IMR-90 (cell line): Measurements from ENCODE around the gene TCF3. TPM values are rescaled to one million over a fixed set of nuclear protein-coding genes. Genes with fewer than 3 reads are reported as not detected.

Source experiments
- ATAC-seq: fragments of 200-7000 bp; cut with Tn5 transposase; 2 replicates; pipeline ENCODE4 v1.9.1; 2020; ENCODE audit warnings: low read depth, mild to moderate bottlenecking, moderate library complexity
- BruUV-seq: library from RNA; stranded (reverse); fragments of 400-500 nt; replicated peaks from 2 replicates; lab custom pipeline; 2021; lab: Mats Ljungman, UMichigan
- CTCF ChIA-PET: fragments of 300-600 bp; formaldehyde crosslinking; extraction: SDS; loops from one replicate; lab custom pipeline; 2021; ENCODE audit warnings: antibody characterized with exemption; lab: Yijun Ruan, JAX
- POLR2A ChIA-PET: fragments of 300-600 bp; sonication (Branson Sonifier 250); formaldehyde crosslinking; loops from one replicate; lab custom pipeline; 2022; ENCODE audit warnings: antibody characterized with exemption; ENCODE audit not compliant: unreplicated experiment; lab: Charles Lee
- DNase-seq: peaks from one replicate; pipeline ENCODE4 v3.0.0; 2013
- H2AFZ ChIP-seq: replicated peaks from 2 replicates; pipeline ENCODE3; 2013; ENCODE audit warnings: low read length, mild to moderate bottlenecking; ENCODE audit not compliant: poor library complexity
- H2AK5ac ChIP-seq: 2 replicates; pipeline ENCODE4 v1.6.1; 2013; ENCODE audit warnings: low read depth, low read length, inconsistent platforms
- H2AK9ac ChIP-seq: replicated peaks from 2 replicates; pipeline ENCODE3; 2013; ENCODE audit warnings: mild to moderate bottlenecking, low read depth, low read length, moderate library complexity; ENCODE audit not compliant: poor library complexity
- H2BK120ac ChIP-seq: 2 replicates; pipeline ENCODE4 v1.6.1; 2013; ENCODE audit warnings: low read depth, low read length, inconsistent platforms
- H2BK15ac ChIP-seq: 3 replicates; pipeline ENCODE4 v1.6.1; 2013; ENCODE audit warnings: low read depth, low read length, inconsistent platforms
- H2BK20ac ChIP-seq: 2 replicates; pipeline ENCODE4 v1.6.1; 2013; ENCODE audit warnings: low read depth, mild to moderate bottlenecking, inconsistent platforms, low read length, moderate library complexity
- H2BK5ac ChIP-seq: 2 replicates; pipeline ENCODE4 v1.6.1; 2013; ENCODE audit warnings: mild to moderate bottlenecking, low read depth, low read length, inconsistent platforms; ENCODE audit not compliant: poor library complexity, severe bottlenecking
- H3K14ac ChIP-seq: replicated peaks from 2 replicates; pipeline ENCODE4 v1.6.1; 2013; ENCODE audit warnings: low read depth, low read length, inconsistent platforms
- H3K18ac ChIP-seq: 2 replicates; pipeline ENCODE4 v1.6.1; 2013; ENCODE audit warnings: low read depth, low read length, control low read depth
- H3K23ac ChIP-seq: 2 replicates; pipeline ENCODE4 v1.6.1; 2013; ENCODE audit warnings: low read depth, low read length, inconsistent platforms
- H3K27ac ChIP-seq: 2 replicates; pipeline ENCODE4 v1.5.1; 2013; ENCODE audit warnings: mild to moderate bottlenecking, control low read depth, low read length; ENCODE audit not compliant: insufficient read depth
- H3K27me3 ChIP-seq: 2 replicates; pipeline ENCODE4 v1.6.1; 2013; ENCODE audit warnings: low read length; ENCODE audit not compliant: control insufficient read depth, insufficient read depth
- H3K36me3 ChIP-seq: 2 replicates; pipeline ENCODE4 v1.6.1; 2013; ENCODE audit warnings: low read length, mixed read lengths; ENCODE audit not compliant: control insufficient read depth, insufficient read depth
- H3K4ac ChIP-seq: 2 replicates; pipeline ENCODE4 v1.6.1; 2013; ENCODE audit warnings: low read depth, low read length, inconsistent platforms
- H3K4me1 ChIP-seq: 2 replicates; pipeline ENCODE4 v1.6.1; 2013; ENCODE audit warnings: low read length, mixed read lengths; ENCODE audit not compliant: control insufficient read depth, insufficient read depth
- H3K4me2 ChIP-seq: 2 replicates; pipeline ENCODE4 v1.6.1; 2013; ENCODE audit warnings: low read depth, mild to moderate bottlenecking, control low read depth, low read length, moderate library complexity
- H3K4me3 ChIP-seq: 2 replicates; pipeline ENCODE4 v1.5.1; 2013; ENCODE audit warnings: low read depth, mild to moderate bottlenecking, control low read depth, low read length, moderate library complexity; ENCODE audit not compliant: insufficient read depth
- H3K56ac ChIP-seq: 2 replicates; pipeline ENCODE4 v1.6.1; 2013; ENCODE audit warnings: low read length, inconsistent platforms; ENCODE audit not compliant: insufficient read depth; ENCODE audit errors: extremely low read depth
- H3K79me1 ChIP-seq, 2 experiments: 2 replicates each; pipeline ENCODE4 v1.6.1; 2013; ENCODE audit warnings: low read length in 2 of 2, inconsistent platforms in 1 of 2, low read depth in 1 of 2
- H3K9ac ChIP-seq: 2 replicates; pipeline ENCODE4 v1.6.1; 2013; ENCODE audit warnings: low read depth, low read length, control low read depth
- H3K9me1 ChIP-seq: 2 replicates; pipeline ENCODE4 v1.6.1; 2013; ENCODE audit warnings: low read length, inconsistent platforms; ENCODE audit not compliant: insufficient read depth
- H3K9me3 ChIP-seq: 2 replicates; pipeline ENCODE4 v1.6.1; 2013; ENCODE audit warnings: low read length; ENCODE audit not compliant: control insufficient read depth, insufficient read depth
- H4K20me1 ChIP-seq: 2 replicates; pipeline ENCODE4 v1.6.1; 2013; ENCODE audit warnings: low read length, inconsistent platforms; ENCODE audit not compliant: insufficient read depth
- H4K5ac ChIP-seq: 2 replicates; pipeline ENCODE4 v1.6.1; 2013; ENCODE audit warnings: mild to moderate bottlenecking, low read depth, low read length, control low read depth
- H4K8ac ChIP-seq, 2 experiments: 2 replicates each; pipeline ENCODE4 v1.6.1; 2013; ENCODE audit warnings: low read depth in 2 of 2, low read length in 2 of 2, control low read depth in 1 of 2, inconsistent platforms in 1 of 2
- H4K91ac ChIP-seq: 2 replicates; pipeline ENCODE4 v1.6.1; 2013; ENCODE audit warnings: low read depth, low read length, inconsistent platforms; ENCODE audit not compliant: insufficient read depth
- CTCF ChIP-seq: conservative IDR thresholded peaks from 2 replicates; pipeline ENCODE4 v1.5.1; 2012; ENCODE audit warnings: mild to moderate bottlenecking, low read depth, low read length, improper control_type of control experiment
- NFE2L2 ChIP-seq: fragments of 150-350 bp; IDR thresholded peaks from 2 replicates; pipeline ENCODE4 v1.6.1; 2016; ENCODE audit warnings: low read depth, mild to moderate bottlenecking, low read length
- RAD21 ChIP-seq: IDR thresholded peaks from 2 replicates; pipeline ENCODE4 v1.6.1; 2012; ENCODE audit warnings: low read length, improper control_type of control experiment
- SMC3 ChIP-seq: fragments of 150-350 bp; IDR thresholded peaks from 2 replicates; pipeline ENCODE4 v1.6.1; 2016; ENCODE audit warnings: low read depth, mild to moderate bottlenecking, antibody characterized with exemption, low read length, moderate library complexity
- USF2 ChIP-seq: fragments of 150-350 bp; IDR thresholded peaks from 2 replicates; pipeline ENCODE4 v1.6.1; 2017; ENCODE audit warnings: mild to moderate bottlenecking, antibody characterized with exemption, low read length, low read depth
- WGBS, 2 experiments: methylation state at CpG; one replicate each; pipeline versions ENCODE4 v1.1.5 to v1.1.7; 2013; ENCODE audit warnings: missing lambda C conversion rate in 2 of 2; ENCODE audit not compliant: insufficient read length in 1 of 2; ENCODE audit errors: extremely low coverage in 2 of 2; 5-methylcytosine and 5-hydroxymethylcytosine counted together
- dilution Hi-C: fragments of 300-500 bp; cut with HindIII; formaldehyde crosslinking; loops from one replicate; pipeline ENCODE4 v1.14.3; 2018; ENCODE audit warnings: low sequenced_read_pairs; ENCODE audit not compliant: unreplicated experiment
- in situ Hi-C: fragments of 300-500 bp; cut with MboI; formaldehyde crosslinking; loops from 3 replicates; pipeline ENCODE4 v1.14.3; 2019; ENCODE audit warnings: low sequenced_read_pairs, inconsistent platforms, mixed read lengths
- intact Hi-C: fragments of 100-400 bp; cut with micrococcal nuclease; formaldehyde crosslinking; loops from 2 replicates; pipeline ENCODE4 v1.10.0; 2022
- polyA plus RNA-seq, 3 experiments: library from polyadenylated mRNA; depleted of rRNA; stranded (reverse); fragments of >200 nt; gene quantifications; 2 replicates each; pipeline ENCODE4 v1.2.3, GENCODE V29; 2012; ENCODE audit warnings: low replicate concordance in 1 of 3
- total RNA-seq: library from RNA; depleted of rRNA; stranded (reverse); fragments of >200 nt; gene quantifications from 2 replicates; pipeline ENCODE4 v1.2.3, GENCODE V29; 2012

Gene TCF3
- total and polyA plus RNA-seq, 2 of the 4 experiments (the other 2 are of a cell fraction) = 29.9 to 127 TPM

- in situ Hi-C loops (no loop called here), intact Hi-C loops (no loop called here), dilution Hi-C loops (no loop called here)
- Histone ChIP-seq H3K4me3 (no peak overlapping the region), H3K9me1 (no peaks in the 10 kb centered on the region), H3K27ac (no peak overlapping the region), H3K23ac (no peak overlapping the region), H3K18ac (no peak overlapping the region), H2AK5ac (no peak overlapping the region), H4K91ac (no peak overlapping the region), H2AFZ (peak overlapping the region; percentile 8), H3K4me2 (no peak overlapping the region), H4K5ac (no peak overlapping the region), H4K8ac (no peak overlapping the region), H2BK5ac (no peak overlapping the region), H3K79me1 (peaks cover 4 to 17% of the 10 kb centered on the region in 2 experiments; a peak in 3 of 4 replicates), H3K9me3 (no peaks in the 10 kb centered on the region), H3K4ac (no peak overlapping the region), H3K27me3 (no peaks in the 10 kb centered on the region), H2AK9ac (peak overlapping the region; percentile 65), H2BK15ac (no peak overlapping the region), H3K9ac (no peak overlapping the region), H3K36me3 (peaks cover 51% of the 10 kb centered on the region), H2BK20ac (no peak overlapping the region), H3K14ac (no peak overlapping the region), H3K56ac (no peak overlapping the region), H2BK120ac (no peak overlapping the region), H3K4me1 (no peaks in the 10 kb centered on the region), H4K20me1 (peaks cover 5% of the 10 kb centered on the region)
- no TSS peak for BruUV-seq
- 75% methylated on average over 16 of the region's 23 CpGs; no CpG with 5 or more reads in 1 of the 2 experiments for WGBS, 2 experiments
- CTCF ChIA-PET = no interaction called here
- DNase-seq (peak; percentile 37), ATAC-seq (peak; percentile 57)
- POLR2A ChIA-PET = interaction anchor here (0.6 kb wide), 1 partner anchor 13 kb away, joined by 5 read pairs; no protein-coding TSS in a partner anchor
- TF ChIP-seq RAD21 = peak; percentile 46
- no peak for TF ChIP-seq USF2
- peak; percentile 59 for TF ChIP-seq CTCF
- TF ChIP-seq NFE2L2 = no peak
- peak; percentile 34; the same call in 1 of the 2 replicates for TF ChIP-seq SMC3
These were observed 28.0 kb downstream of the TCF3 start for GRCh38 chr19:1624458-1624857.
